ENCODE data around the gene KIRREL3.

- no peak for TF ChIP-seq YY1 (IDR thresholded peaks at IDR 0.05; ENCODE audit: insufficient read depth, insufficient read length)
- no peak for TF ChIP-seq ZNF274 (IDR thresholded peaks at IDR 0.05; ENCODE audit: low read depth, low read length)
- no peak for TF ChIP-seq SUZ12 (IDR thresholded peaks at IDR 0.05; ENCODE audit: extremely low read depth, insufficient read depth, insufficient read length)
Observed at GRCh38 chr11:126973051-126973450, 27.5 kb downstream of the KIRREL3 start.

All from NT2/D1 (cell line).